Activated CD8-positive, alpha-beta memory T cell treated with anti-CD3 and anti-CD28 coated beads, Interleukin-2, amount 50 U/mL, for 1 hour (primary cell): ENCODE results near the gene ARMC10.
"Not testable (repeated sequence)": the region's sequence is repeated elsewhere in the genome, so short reads cannot be mapped to it uniquely, and the experiment has no call there.

Experiments
- DNase-seq: peaks from one replicate; pipeline ENCODE4 v3.0.0-alpha.2; 2020; ENCODE audit errors: extremely low read depth

ARMC10 gene

GRCh38 chr7:103078226-103078625, 3.3 kb downstream of the ARMC10 start:
- DNase-seq: not testable (repeated sequence)

GRCh38 chr7:103079836-103080235, 4.9 kb downstream of the ARMC10 start:
- DNase-seq: no peak

- no peak for DNase-seq
Measured at GRCh38 chr7:103080923-103081322, 6.0 kb downstream of the ARMC10 start.

- no peak for DNase-seq
Measured at GRCh38 chr7:103082497-103082896, 7.6 kb downstream of the ARMC10 start.

- no peak for DNase-seq
Measured at GRCh38 chr7:103083210-103083609, 8.3 kb downstream of the ARMC10 start.

GRCh38 chr7:103092321-103092720, 17.4 kb downstream of the ARMC10 start:
- DNase-seq: not testable (repeated sequence)

- no peak for DNase-seq
Measured at GRCh38 chr7:103093429-103093828, 18.5 kb downstream of the ARMC10 start.

- no peak for DNase-seq
Measured at GRCh38 chr7:103094102-103094501, 19.2 kb downstream of the ARMC10 start.

- not testable (repeated sequence) for DNase-seq
Measured at GRCh38 chr7:103095558-103095957, 20.6 kb downstream of the ARMC10 start.

GRCh38 chr7:103097041-103097440, 22.1 kb downstream of the ARMC10 start:
- no peak for DNase-seq

GRCh38 chr7:103100348-103100747, 25.4 kb downstream of the ARMC10 start:
- no peak for DNase-seq

- DNase-seq: no peak
Measured at GRCh38 chr7:103101543-103101942, 26.6 kb downstream of the ARMC10 start.

- no peak for DNase-seq
Measured at GRCh38 chr7:103106005-103106702, 31.2 kb downstream of the ARMC10 start.

- DNase-seq: not testable (repeated sequence)
Measured at GRCh38 chr7:103106703-103107070, 31.7 kb downstream of the ARMC10 start.

- no peak for DNase-seq
Measured at GRCh38 chr7:103113164-103113563, 38.2 kb downstream of the ARMC10 start.

- DNase-seq: no peak
Measured at GRCh38 chr7:103114576-103115008, 39.7 kb downstream of the ARMC10 start.

GRCh38 chr7:103115771-103116170, 40.8 kb downstream of the ARMC10 start:
- no peak for DNase-seq

- no peak for DNase-seq
Measured at GRCh38 chr7:103116511-103116910, 41.6 kb downstream of the ARMC10 start.

- no peak for DNase-seq
Measured at GRCh38 chr7:103116991-103117390, 42.1 kb downstream of the ARMC10 start.

GRCh38 chr7:103117465-103117864, 42.5 kb downstream of the ARMC10 start:
- no peak for DNase-seq

GRCh38 chr7:103119791-103120291, 44.9 kb downstream of the ARMC10 start:
- no peak for DNase-seq

GRCh38 chr7:103120362-103120761, 45.4 kb downstream of the ARMC10 start:
- no peak for DNase-seq

GRCh38 chr7:103121641-103122040, 46.7 kb downstream of the ARMC10 start:
- no peak for DNase-seq

- no peak for DNase-seq
Measured at GRCh38 chr7:103123529-103123928, 48.6 kb downstream of the ARMC10 start.
